CD14-positive monocyte (primary cell): Measurements from ENCODE around the gene KCNG2. TPM values are rescaled to one million over a fixed set of nuclear protein-coding genes. Genes with fewer than 3 reads are reported as not detected.

Source experiments
- DNase-seq, 3 donors: peaks; one replicate each; pipeline ENCODE4 v3.0.0-alpha.2; 2011 to 2022
- H2AFZ ChIP-seq: 2 replicates; pipeline ENCODE4 v1.6.0; 2012; ENCODE audit warnings: mild to moderate bottlenecking, low read depth, low read length, inconsistent platforms; ENCODE audit not compliant: insufficient read depth, poor library complexity, severe bottlenecking
- H3K27ac ChIP-seq, 2 donors: 1 replicate in 1 of 2; 2 replicates in 1 of 2; pipeline ENCODE4 v1.5.1; 2012 to 2013; ENCODE audit warnings: low read length in 2 of 2, control low read depth in 1 of 2, inconsistent platforms in 1 of 2, low read depth in 1 of 2, mild to moderate bottlenecking in 1 of 2
- H3K27me3 ChIP-seq, 2 donors: one replicate each; pipeline versions ENCODE4 v1.6.0 to v1.6.1; 2011 to 2013; ENCODE audit warnings: low read length in 2 of 2; ENCODE audit not compliant: control insufficient read depth in 2 of 2, insufficient read depth in 2 of 2
- H3K36me3 ChIP-seq, 2 donors: replicated peaks in 1 of 2; 1 replicate in 1 of 2; 2 replicates in 1 of 2; pipeline versions ENCODE4 v1.5.1 to v1.6.1; 2012 to 2013; ENCODE audit warnings: low read length in 2 of 2, control low read depth in 1 of 2, inconsistent platforms in 1 of 2, mild to moderate bottlenecking in 1 of 2; ENCODE audit not compliant: insufficient read depth in 2 of 2, control insufficient read depth in 1 of 2
- H3K4me1 ChIP-seq, 2 donors: 1 replicate in 1 of 2; 2 replicates in 1 of 2; pipeline versions ENCODE4 v1.5.1 to v1.6.1; 2012 to 2013; ENCODE audit warnings: low read length in 2 of 2, control low read depth in 1 of 2, inconsistent platforms in 1 of 2, mild to moderate bottlenecking in 1 of 2, moderate library complexity in 1 of 2; ENCODE audit not compliant: insufficient read depth in 2 of 2, control insufficient read depth in 1 of 2
- H3K4me2 ChIP-seq: replicated peaks from 2 replicates; pipeline ENCODE3; 2012; ENCODE audit warnings: low read length, moderate library complexity, mild to moderate bottlenecking; ENCODE audit not compliant: poor library complexity, severe bottlenecking; ENCODE audit errors: extremely low read depth
- H3K4me3 ChIP-seq, 3 experiments: fragments of 200-600 bp in 1 of 3; sonication (generic) in 1 of 3; replicated peaks in 1 of 3; 1 replicate in 2 of 3; 2 replicates in 1 of 3; pipeline ENCODE4 v1.5.1; 2011 to 2013; ENCODE audit warnings: low read length in 3 of 3, mild to moderate bottlenecking in 3 of 3, control low read depth in 2 of 3, low read depth in 2 of 3, inconsistent platforms in 1 of 3, moderate library complexity in 1 of 3
- H3K79me2 ChIP-seq: 2 replicates; pipeline ENCODE4 v1.6.0; 2012; ENCODE audit warnings: mild to moderate bottlenecking, control low read depth, inconsistent platforms, low read length, moderate library complexity; ENCODE audit not compliant: insufficient read depth
- H3K9ac ChIP-seq: 2 replicates; pipeline ENCODE4 v1.6.0; 2017; ENCODE audit warnings: low read length, mild to moderate bottlenecking; ENCODE audit not compliant: insufficient read depth, poor library complexity, severe bottlenecking
- H3K9me3 ChIP-seq, 2 donors: replicated peaks in 1 of 2; 1 replicate in 1 of 2; 2 replicates in 1 of 2; pipeline versions ENCODE4 v1.5.1 to v1.6.1; 2012 to 2013; ENCODE audit warnings: low read length in 2 of 2, control low read depth in 1 of 2; ENCODE audit not compliant: control insufficient read depth in 1 of 2, insufficient read depth in 1 of 2
- H4K20me1 ChIP-seq: 2 replicates; pipeline ENCODE4 v1.6.0; 2012; ENCODE audit warnings: mild to moderate bottlenecking, low read length, control low read depth, moderate library complexity; ENCODE audit not compliant: insufficient read depth
- H3K27ac Mint-ChIP-seq, 7 donors: one replicate each; pipeline ENCODE4 v1.8.0; 2020; ENCODE audit warnings: mild to moderate bottlenecking in 7 of 7, mixed read lengths in 7 of 7, moderate library complexity in 6 of 7, inconsistent platforms in 2 of 7
- H3K27me3 Mint-ChIP-seq, 3 donors: one replicate each; pipeline ENCODE4 v1.8.0; 2021 to 2022; ENCODE audit warnings: low read depth in 3 of 3, mild to moderate bottlenecking in 3 of 3, mixed read lengths in 3 of 3, moderate library complexity in 3 of 3, inconsistent platforms in 1 of 3
- H3K36me3 Mint-ChIP-seq, 2 donors: one replicate each; pipeline ENCODE4 v1.8.0; 2020; ENCODE audit warnings: mixed read lengths in 2 of 2, inconsistent platforms in 1 of 2, mild to moderate bottlenecking in 1 of 2
- H3K4me1 Mint-ChIP-seq: one replicate; pipeline ENCODE4 v1.8.0; 2020; ENCODE audit warnings: mild to moderate bottlenecking, mixed read lengths
- H3K4me3 Mint-ChIP-seq, 2 donors: one replicate each; pipeline ENCODE4 v1.8.0; 2020; ENCODE audit warnings: mild to moderate bottlenecking in 2 of 2, mixed read lengths in 2 of 2, moderate library complexity in 1 of 2
- H3K9me3 Mint-ChIP-seq, 7 donors: one replicate each; pipeline ENCODE4 v1.8.0; 2020 to 2022; ENCODE audit warnings: mixed read lengths in 7 of 7, mild to moderate bottlenecking in 6 of 7, moderate library complexity in 6 of 7, inconsistent platforms in 2 of 7
- CTCF ChIP-seq: fragments of 200-600 bp; IDR thresholded peaks from one replicate; pipeline ENCODE4 v1.8.0; 2022; ENCODE audit warnings: antibody characterized with exemption, mild to moderate bottlenecking
- WGBS: methylation state at CpG from one replicate; pipeline ENCODE4 v1.1.5; 2013; ENCODE audit warnings: missing lambda C conversion rate; ENCODE audit not compliant: insufficient coverage; 5-methylcytosine and 5-hydroxymethylcytosine counted together
- intact Hi-C, 2 donors: fragments of 100-400 bp; cut with micrococcal nuclease; formaldehyde crosslinking; loops; one replicate each; pipeline versions ENCODE4 v1.15.0 to v1.15.1; 2023
- polyA plus RNA-seq, 3 donors: library from polyadenylated mRNA; depleted of rRNA in 1 of 3; unstranded in 2 of 3; stranded (reverse) in 1 of 3; fragments of 300-500 nt in 2 of 3; fragments of >200 nt in 1 of 3; fragmentation: Illumina TruSeq in 2 of 3; gene quantifications; 1 replicate in 2 of 3; 2 replicates in 1 of 3; pipeline ENCODE4 v1.2.3, GENCODE V29; 2012 to 2021

The KCNG2 gene
- polyA plus RNA-seq, 3 donors: 0.04 TPM; not detected in 2

DNA sequence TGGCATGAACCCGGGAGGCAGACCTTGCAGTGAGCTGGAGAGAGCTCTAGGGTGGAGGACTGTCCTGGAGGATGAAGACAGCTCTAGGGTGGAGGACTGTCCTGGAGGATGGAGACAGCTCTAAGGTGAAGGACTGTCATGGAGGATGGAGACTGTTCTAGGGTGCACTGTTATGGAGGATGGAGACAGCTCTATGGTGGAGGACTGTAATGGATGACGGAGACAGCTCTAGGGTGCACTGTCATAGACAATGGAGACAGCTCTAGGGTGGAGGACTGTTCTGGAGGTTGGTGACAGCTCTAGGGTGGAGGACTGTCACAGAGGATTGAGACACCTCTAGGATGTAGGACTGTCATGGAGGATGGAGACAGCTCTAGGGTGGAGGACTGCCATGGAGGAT is 21.1 kb upstream of the KCNG2 start:
- Mint-ChIP-seq H3K27ac (no peak overlapping the region), H3K9me3 (peaks cover 0 to 9% (median 2%) of the 10 kb centered on the region in 7 donors), H3K36me3 (no peaks in the 10 kb centered on the region), H3K4me1 (no peaks in the 10 kb centered on the region), H3K27me3 (peaks cover 1 to 22% (median 16%) of the 10 kb centered on the region in 3 donors), H3K4me3 (no peak overlapping the region)
- WGBS: 100% methylated on average over 2 of the region's 2 CpGs
- Histone ChIP-seq H3K4me3 (no peak overlapping the region), H3K79me2 (no peaks in the 10 kb centered on the region), H3K27me3 (no peaks in the 10 kb centered on the region), H2AFZ (no peak overlapping the region), H3K27ac (no peak overlapping the region), H3K9ac (no peak overlapping the region), H3K36me3 (no peaks in the 10 kb centered on the region), H3K9me3 (no peaks in the 10 kb centered on the region), H4K20me1 (no peaks in the 10 kb centered on the region), H3K4me1 (no peaks in the 10 kb centered on the region), H3K4me2 (no peak overlapping the region)
- TF ChIP-seq CTCF: no peak
- intact Hi-C loops: loop anchor here in 1 of 2 donors (10.0 kb wide), 1 partner anchor 58 kb away; no protein-coding TSS in a partner anchor
- DNase-seq: no peak

- Mint-ChIP-seq H3K4me1 (no peaks in the 10 kb centered on the region), H3K27ac (no peak overlapping the region), H3K36me3 (no peaks in the 10 kb centered on the region), H3K27me3 (peaks cover 6 to 20% (median 17%) of the 10 kb centered on the region in 3 donors), H3K9me3 (peaks cover 0 to 9% (median 0%) of the 10 kb centered on the region in 7 donors), H3K4me3 (peak overlapping the region in 1 of 2 donors; percentile 36)
- Histone ChIP-seq H3K4me1 (no peaks in the 10 kb centered on the region), H3K79me2 (no peaks in the 10 kb centered on the region), H3K9me3 (no peaks in the 10 kb centered on the region), H3K27ac (no peak overlapping the region), H3K9ac (no peak overlapping the region), H2AFZ (no peak overlapping the region), H3K36me3 (no peaks in the 10 kb centered on the region), H3K4me3 (no peak overlapping the region), H3K4me2 (no peak overlapping the region), H3K27me3 (no peaks in the 10 kb centered on the region), H4K20me1 (no peaks in the 10 kb centered on the region)
- 87% methylated on average over 22 of the region's 26 CpGs for WGBS
- intact Hi-C loops: loop anchor here in 1 of 2 donors (10.0 kb wide), 1 partner anchor 56 kb away; no protein-coding TSS in a partner anchor
- no peak for DNase-seq
- no peak for TF ChIP-seq CTCF
Measured at GRCh38 chr18:79778291-79778791, 19.4 kb upstream of the KCNG2 start.
